HG03095 (cell line): Measurements from ENCODE around the gene GRXCR1.
A peak's percentile ranks its signal among the peaks of the same experiment; 100 is the strongest.

Experiments
- ATAC-seq: cut with Tn5 transposase; IDR thresholded peaks from one replicate; pipeline ENCODE4 v1.9.1; 2021; ENCODE audit warnings: moderate library complexity; ENCODE audit not compliant: unreplicated experiment

GRXCR1 gene

GRCh38 chr4:42892413-42892812 is at the start of gene GRXCR1:
Gene GRXCR1, plus strand, starts transcription at chr4:42892713. Its CDS starts 554 bp downstream, at chr4:42893267.
- ATAC-seq: no peak

GRCh38 chr4:42843694-42844093 is 48.8 kb upstream of the GRXCR1 start:
- ATAC-seq: no peak

DNA sequence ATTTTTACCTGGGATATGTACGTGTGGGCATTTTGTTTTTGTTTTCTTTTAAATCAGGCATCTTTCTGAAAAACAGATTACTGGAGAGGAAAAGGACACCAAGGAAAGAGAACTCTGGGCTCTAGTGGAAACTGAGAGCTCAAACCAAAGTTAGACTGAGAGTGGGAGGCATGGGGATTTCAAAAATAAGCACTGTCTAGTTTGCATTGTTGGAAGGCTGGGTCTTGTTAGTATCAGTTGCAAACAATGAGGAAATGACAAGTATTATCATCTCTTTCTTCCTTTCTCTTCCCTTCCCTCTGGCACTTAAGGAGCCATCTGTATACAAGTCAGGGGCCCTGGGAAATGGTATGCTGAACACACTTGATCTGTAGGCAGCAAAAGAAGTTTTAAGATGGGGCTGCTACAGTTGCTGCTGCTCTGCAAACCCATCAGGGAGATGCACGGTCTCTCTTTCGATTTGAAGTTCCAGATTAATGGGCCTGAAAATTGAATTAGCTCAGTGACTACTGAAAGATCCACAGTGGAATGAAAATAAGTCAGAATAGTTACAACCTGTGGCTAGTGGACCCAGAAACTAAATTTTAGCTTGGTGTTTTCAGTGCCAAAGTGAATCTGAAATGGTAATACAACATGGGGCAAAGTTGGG is 48.0 kb upstream of the GRXCR1 start:
- ATAC-seq: no peak

DNA sequence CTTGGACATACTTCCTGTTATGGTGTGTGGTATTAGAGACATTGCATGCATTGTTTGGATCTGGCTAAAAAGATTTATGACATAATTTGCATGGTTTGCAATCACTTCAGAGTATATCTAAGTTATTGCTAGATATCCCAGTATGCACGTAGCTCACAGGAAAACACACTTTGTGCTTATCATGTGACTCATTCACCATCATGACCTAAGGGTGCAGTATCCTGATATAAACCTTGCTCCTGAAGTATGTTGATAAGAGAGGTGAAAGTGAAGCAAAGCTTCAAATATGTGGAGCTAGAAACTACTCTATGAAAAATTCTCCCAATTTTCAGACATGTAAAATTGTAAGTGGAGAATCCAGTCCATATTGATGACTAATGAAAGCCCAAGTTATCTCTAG is 46.9 kb upstream of the GRXCR1 start:
- ATAC-seq: no peak

GRCh38 chr4:42855779-42856178 is 36.7 kb upstream of the GRXCR1 start:
- ATAC-seq: no peak

- peak; percentile 50 for ATAC-seq
Measured at GRCh38 chr4:42865572-42866189, 26.8 kb upstream of the GRXCR1 start.

- no peak for ATAC-seq
Measured at GRCh38 chr4:42871261-42871660, 21.3 kb upstream of the GRXCR1 start.

DNA sequence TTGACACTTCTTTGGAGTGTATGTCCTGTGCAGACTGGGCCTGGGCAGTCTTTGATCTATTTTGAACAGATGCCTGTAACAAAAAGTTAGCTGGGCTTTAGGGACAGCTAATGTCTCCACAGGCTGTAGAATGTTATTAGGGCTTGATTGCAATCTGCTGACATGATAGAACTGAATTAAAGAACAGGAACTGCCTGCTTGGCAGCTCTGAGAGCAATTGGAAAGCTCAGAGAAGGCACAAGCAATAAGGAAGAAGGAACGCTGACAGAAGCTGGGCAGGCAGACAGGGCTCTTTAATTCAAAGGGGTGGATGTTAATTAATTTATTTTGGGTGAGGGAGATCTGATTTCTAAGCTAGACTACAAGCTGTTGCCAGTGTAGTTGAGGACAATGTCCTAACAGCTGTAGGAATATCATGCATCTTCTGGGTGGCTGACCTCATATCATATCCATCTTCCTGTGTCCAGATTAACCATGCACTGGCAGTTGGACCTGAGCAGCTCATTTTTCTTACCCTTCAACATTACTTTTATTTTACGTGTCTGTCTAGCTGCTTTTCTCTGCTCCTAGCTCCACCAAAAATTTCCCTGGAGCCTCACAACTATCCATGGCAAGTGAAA is 20.7 kb upstream of the GRXCR1 start:
- ATAC-seq: no peak

- no peak for ATAC-seq
Measured at GRCh38 chr4:42878863-42879262, 13.7 kb upstream of the GRXCR1 start.

DNA sequence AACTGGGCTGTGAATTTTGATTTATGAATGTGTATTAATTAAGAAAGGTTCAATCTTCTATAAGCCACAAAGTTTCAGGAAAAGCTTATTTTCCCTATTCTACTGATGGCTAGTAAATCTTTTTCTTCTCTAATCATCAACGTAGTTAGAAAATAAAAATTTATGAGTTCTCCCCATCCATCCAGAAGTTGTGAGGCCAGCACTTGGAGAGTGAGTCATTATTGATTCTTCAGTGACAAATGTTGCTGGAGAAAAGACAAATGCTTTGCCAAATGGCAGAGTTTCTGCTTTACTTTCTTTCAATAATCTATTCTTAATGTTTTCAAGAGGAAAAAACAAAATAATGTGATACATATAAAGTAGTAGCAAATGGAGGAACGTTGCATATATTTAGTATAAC is 11.3 kb upstream of the GRXCR1 start:
- no peak for ATAC-seq

DNA sequence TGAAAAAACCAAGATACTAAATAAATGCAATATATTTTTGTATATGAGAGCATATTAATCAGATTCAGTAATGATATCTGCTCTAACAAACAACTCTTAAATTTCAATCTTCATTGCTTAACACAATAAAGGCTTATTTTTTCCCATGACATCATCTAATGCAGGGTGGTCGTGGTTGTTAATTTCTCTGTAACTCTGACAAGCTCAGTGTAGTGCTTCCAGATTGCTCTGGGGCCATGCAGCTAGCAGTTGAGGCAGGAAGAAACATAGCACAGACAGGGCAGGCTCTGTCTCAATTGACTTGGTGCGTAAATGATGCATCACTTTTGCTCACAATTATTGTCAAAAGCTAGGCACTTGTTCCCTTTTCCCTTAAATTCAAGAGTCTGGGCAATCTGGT is 869 bp upstream of the GRXCR1 start:
- no peak for ATAC-seq

GRCh38 chr4:42895452-42895851 is 2.9 kb downstream of the GRXCR1 start:
- no peak for ATAC-seq

DNA sequence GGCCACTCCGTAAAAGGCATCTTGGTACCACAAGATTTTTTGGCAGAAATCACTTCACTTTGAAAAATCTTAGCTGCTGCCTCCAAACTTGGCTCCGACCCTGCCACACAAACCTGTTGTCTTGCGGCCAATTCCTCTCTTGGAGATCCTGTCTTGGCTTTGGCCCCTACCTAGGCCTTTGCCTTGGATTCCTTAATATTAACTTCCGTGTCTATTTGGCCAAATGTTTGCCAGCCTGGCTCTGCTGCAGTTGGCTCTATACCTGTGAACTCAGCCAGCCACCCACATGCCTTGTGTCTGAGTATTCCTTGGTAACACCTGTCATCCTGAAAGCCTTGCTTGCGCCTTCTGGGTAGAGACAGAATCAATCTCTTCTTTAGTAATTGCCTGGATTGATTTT is 12.5 kb downstream of the GRXCR1 start:
- no peak for ATAC-seq

GRCh38 chr4:42905591-42905990 is 13.1 kb downstream of the GRXCR1 start:
- no peak for ATAC-seq

DNA sequence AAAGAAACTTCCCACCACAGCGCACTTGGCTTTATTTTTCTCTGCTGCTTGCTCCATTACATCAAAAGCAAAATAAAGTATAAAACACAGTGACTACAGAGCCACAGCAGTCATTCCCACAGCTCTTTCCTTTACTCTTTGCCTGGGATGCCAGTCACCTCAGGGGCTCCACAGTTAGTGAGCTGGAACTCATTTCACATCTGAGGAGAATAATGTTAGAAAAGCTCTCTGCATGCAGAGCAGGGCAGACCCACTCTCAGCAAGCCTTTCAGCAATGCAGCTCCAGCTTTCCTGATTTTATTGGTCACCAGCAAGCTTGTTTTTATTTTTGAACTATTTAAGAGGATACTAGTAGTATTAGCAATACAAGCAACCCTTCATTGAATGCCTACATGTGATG is 13.8 kb downstream of the GRXCR1 start:
- no peak for ATAC-seq

- ATAC-seq: no peak
Measured at GRCh38 chr4:42906891-42907759, 14.6 kb downstream of the GRXCR1 start.

GRCh38 chr4:42910459-42910858 is 17.9 kb downstream of the GRXCR1 start:
- no peak for ATAC-seq

- ATAC-seq: no peak
Measured at GRCh38 chr4:42914937-42915336, 22.4 kb downstream of the GRXCR1 start.

DNA sequence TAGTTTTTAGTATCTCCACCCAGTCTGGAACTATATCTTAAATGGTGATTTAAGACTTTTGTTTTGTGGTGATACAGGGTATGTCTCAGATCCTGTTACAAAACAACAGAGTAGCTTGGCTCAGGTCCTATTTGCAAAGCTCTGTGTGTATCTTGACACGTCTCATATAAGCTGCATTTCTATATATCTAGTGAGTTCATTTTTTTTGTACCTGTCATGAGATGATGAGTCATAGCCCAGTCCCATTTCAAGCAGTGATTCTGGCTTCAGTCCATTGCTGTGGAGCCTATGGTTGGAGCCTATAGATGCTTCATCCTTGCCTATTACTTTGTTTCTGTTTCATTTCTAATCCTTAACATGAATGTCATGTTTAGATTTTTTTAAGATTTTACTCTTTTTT is 23.0 kb downstream of the GRXCR1 start:
- ATAC-seq: no peak

- no peak for ATAC-seq
Measured at GRCh38 chr4:42917296-42917695, 24.8 kb downstream of the GRXCR1 start.

- ATAC-seq: no peak
Measured at GRCh38 chr4:42923431-42923830, 30.9 kb downstream of the GRXCR1 start.

DNA sequence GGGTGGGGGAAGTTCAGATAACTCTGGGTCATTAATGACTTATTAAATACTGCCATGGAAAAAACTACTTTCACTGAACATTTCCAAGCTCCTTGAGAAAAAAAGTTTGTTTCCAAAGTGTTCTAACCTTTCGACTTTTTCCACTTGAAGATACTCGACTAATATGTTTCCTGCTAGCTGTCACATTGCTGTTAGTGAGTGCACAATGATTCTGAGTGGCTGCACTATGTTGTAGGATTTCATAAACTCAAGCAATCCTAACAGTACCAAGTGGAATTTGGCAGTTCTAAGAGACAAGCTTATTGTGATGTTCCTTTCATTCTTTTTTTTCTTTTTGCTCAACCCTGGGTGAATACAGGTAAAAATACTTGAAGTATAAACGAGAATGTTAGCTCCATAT is 33.4 kb downstream of the GRXCR1 start:
- ATAC-seq: no peak
